ENCODE data around the gene IL2RA. TPM values are rescaled to one million over a fixed set of nuclear protein-coding genes. Genes with fewer than 3 reads are reported as not detected.

The IL2RA gene
- total and polyA plus RNA-seq, 7 donors, result 0.08 to 1.8 (median 0.20) TPM

- H3K27ac ChIP-seq, result no peak overlapping the region
- no peaks in the 10 kb centered on the region for H3K27me3 ChIP-seq (ENCODE audit: insufficient read depth in 3 of 3, low read length in 2 of 3)
- no peak overlapping the region for H3K4me3 ChIP-seq
- peaks cover 5% of the 10 kb centered on the region for H3K9me3 ChIP-seq
- DNase-seq (no peak), ATAC-seq (no peak)
- WGBS, 3 donors, result 86 to 92% (median 89%) methylated on average over 4 of the region's 4 CpGs
- TF ChIP-seq CTCF (IDR thresholded peaks at IDR 0.05), result no peak
- H3K4me1 ChIP-seq, result no peaks in the 10 kb centered on the region
- intact Hi-C loops (cut with DNase I), result no loop called here
- no peaks in the 10 kb centered on the region for H3K36me3 ChIP-seq (ENCODE audit: insufficient read depth in 1 of 2, low read depth in 1 of 2)
Measured at GRCh38 chr10:6039711-6040110, 22.5 kb downstream of the IL2RA start.

GRCh38 chr10:6038071-6038631 lies 24.0 kb downstream of the IL2RA start:
- DNase-seq, result no peak
- WGBS, 3 donors, result 92 to 96% (median 94%) methylated on average over 2 of the region's 2 CpGs
- Histone ChIP-seq H3K27ac (no peak overlapping the region), H3K9me3 (peaks cover 5% of the 10 kb centered on the region), H3K27me3 (ENCODE audit: insufficient read depth in 3 of 3, low read length in 2 of 3) (no peaks in the 10 kb centered on the region), H3K4me1 (no peaks in the 10 kb centered on the region), H3K36me3 (ENCODE audit: insufficient read depth in 1 of 2, low read depth in 1 of 2) (no peaks in the 10 kb centered on the region), H3K4me3 (no peak overlapping the region)
- intact Hi-C loops (cut with DNase I), result no loop called here
- no peak for ATAC-seq
- no peak for TF ChIP-seq CTCF (IDR thresholded peaks at IDR 0.05)

GRCh38 chr10:6037422-6037821 lies 24.7 kb downstream of the IL2RA start:
- 86 to 87% (median 87%) methylated on average over 8 of the region's 8 CpGs for WGBS, 3 donors
- Histone ChIP-seq H3K4me3 (no peak overlapping the region), H3K9me3 (peaks cover 5% of the 10 kb centered on the region), H3K27ac (no peak overlapping the region), H3K4me1 (no peaks in the 10 kb centered on the region), H3K27me3 (ENCODE audit: insufficient read depth in 3 of 3, low read length in 2 of 3) (no peaks in the 10 kb centered on the region), H3K36me3 (ENCODE audit: insufficient read depth in 1 of 2, low read depth in 1 of 2) (no peaks in the 10 kb centered on the region)
- no peak for TF ChIP-seq CTCF (IDR thresholded peaks at IDR 0.05)
- ATAC-seq, result no peak
- no peak for DNase-seq
- intact Hi-C loops (cut with DNase I), result no loop called here

GRCh38 chr10:6036861-6037321 lies 25.3 kb downstream of the IL2RA start:
- no peak for DNase-seq
- intact Hi-C loops (cut with DNase I), result no loop called here
- WGBS, 3 donors, result 76 to 82% (median 79%) methylated on average over 11 of the region's 11 CpGs
- TF ChIP-seq CTCF (IDR thresholded peaks at IDR 0.05), result no peak
- no peaks in the 10 kb centered on the region for H3K36me3 ChIP-seq (ENCODE audit: insufficient read depth in 1 of 2, low read depth in 1 of 2)
- no peak overlapping the region for H3K4me3 ChIP-seq
- no peak overlapping the region for H3K27ac ChIP-seq
- H3K27me3 ChIP-seq (ENCODE audit: insufficient read depth in 3 of 3, low read length in 2 of 3), result no peaks in the 10 kb centered on the region
- H3K9me3 ChIP-seq, result peaks cover 5% of the 10 kb centered on the region
- H3K4me1 ChIP-seq, result no peaks in the 10 kb centered on the region
- no peak for ATAC-seq

All from psoas muscle (tissue), 8 donors.